ENCODE data around the gene TRMT112.

GRCh38 chr11:64320556-64320955 lies 3.2 kb upstream of the TRMT112 start:
- TF ChIP-seq YY1 (IDR thresholded peaks at IDR 0.05; ENCODE audit: insufficient read depth, insufficient read length), result no peak
- no peak for TF ChIP-seq ZNF274 (IDR thresholded peaks at IDR 0.05; ENCODE audit: low read depth, low read length)

Measured in NT2/D1 (cell line).